ENCODE measurements around the gene ACSL6.

ACSL6 gene

DNA sequence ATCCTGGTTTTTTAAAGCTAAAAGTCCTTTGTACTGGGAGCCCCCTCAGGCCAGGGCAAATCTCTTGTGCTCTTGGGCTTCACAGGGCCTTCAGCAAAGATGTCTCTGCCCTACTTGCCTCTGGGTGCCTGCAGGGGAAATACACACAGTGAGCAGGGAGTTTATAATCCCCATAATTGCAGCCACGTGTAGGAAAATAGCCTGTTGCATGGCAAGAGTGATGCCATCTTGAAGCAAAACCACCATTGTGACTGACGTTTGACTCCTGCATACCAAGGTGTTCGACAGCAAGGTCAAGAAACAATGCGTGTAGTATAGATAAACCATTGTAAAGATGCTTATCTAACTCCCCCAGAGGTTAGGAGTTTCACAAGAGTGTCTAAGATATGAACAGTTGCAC lies 37.6 kb upstream of the ACSL6 start:
- no peak for DNase-seq (ENCODE audit: low spot score)

DNA sequence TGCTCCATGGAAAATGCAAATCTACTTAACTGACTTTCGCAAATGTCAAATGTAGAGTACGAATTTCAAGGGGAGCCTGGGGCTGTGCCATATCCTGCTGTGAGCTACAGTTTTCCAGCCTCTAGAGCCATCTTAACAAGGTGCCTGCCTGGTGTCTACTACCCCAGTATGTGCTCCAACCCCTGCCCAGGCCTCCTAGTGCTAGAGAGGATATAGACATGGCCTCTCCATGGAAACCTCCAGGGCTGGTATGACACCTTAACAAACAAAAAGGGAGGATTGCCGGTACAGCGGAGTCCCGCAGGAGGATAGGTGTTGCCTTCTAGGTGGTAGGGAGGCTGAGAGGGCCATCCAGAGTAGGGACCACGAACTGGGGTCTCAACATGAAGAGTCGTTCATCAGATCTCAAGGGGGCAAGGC lies 35.4 kb upstream of the ACSL6 start:
- DNase-seq (ENCODE audit: low spot score): no peak

DNA sequence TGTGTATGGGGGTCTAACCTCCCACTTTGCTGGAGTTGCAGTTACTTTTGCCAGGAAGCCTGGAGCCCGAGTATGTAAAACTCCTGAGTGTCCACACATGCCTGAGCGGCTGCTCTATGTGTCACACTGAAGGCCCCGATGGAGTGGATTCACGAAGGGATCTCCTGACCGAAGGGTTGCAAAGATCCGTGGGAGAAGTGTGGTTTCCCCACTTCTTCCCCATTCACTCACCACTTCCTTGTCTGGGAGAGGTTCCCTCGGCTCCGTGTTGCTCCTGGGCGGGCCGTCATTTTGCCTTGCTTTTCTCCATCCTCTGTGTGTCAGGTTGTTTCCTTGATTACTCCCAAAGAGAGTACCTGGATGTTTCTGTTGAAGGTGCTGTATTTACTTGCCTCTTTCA lies 32.7 kb upstream of the ACSL6 start:
- DNase-seq (ENCODE audit: low spot score): no peak

DNA sequence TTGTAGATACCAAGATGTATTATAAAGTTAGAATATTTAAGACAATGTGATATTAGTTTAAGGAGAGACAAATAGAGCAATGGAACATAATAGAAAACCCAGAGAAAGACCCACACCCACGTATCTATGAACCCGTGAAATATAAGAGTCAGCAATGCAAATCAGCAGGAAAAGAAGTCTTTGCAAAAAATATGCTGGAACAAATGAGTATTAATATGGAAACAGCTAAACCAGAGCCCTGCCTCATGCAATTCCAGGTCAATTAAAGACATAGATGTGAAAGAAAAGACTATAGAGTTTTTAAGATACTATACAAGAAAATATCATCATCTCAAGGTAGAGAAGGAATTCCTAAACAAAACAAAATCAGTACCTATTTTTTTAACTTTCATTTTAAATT lies 25.9 kb upstream of the ACSL6 start:
- no peak for DNase-seq (ENCODE audit: low spot score)

DNA sequence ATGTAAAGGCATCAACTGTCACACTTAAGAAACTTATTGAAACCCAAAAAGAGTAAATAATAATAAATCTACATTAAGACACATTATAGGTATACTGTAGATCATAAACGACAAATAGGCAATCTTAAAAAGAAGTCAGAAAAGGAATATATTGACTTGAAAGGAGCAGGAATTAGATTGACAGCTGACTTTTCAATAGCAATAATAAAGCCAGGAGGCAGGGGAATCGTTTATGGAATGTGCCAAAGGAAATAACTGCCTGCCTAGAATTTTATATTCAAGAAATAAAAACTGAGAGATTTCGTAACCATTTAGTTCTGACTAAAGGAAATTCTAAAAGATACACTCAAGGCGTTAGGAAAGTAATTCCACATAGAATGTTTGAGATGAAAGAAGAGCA lies 21.7 kb upstream of the ACSL6 start:
- no peak for DNase-seq (ENCODE audit: low spot score)

DNA sequence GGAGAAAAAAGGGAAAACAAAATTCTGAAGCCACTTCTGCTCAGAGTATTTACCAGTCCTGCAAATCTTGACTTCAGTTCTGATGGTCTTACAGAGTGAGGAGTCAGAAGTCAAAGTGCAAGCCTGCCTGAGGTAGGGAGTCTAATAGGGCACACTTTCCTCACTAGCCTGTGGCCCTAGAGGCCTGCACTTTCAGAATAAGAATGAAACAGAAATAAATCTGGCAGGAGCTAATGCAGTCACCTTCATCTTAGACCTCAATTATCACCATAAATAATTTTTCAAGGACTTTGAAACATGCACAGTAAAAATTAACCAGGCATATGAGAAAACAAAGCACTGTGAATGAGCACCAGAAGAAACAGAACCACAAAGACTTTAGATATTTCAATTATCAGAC lies 20.7 kb upstream of the ACSL6 start:
- no peak for DNase-seq (ENCODE audit: low spot score)

DNA sequence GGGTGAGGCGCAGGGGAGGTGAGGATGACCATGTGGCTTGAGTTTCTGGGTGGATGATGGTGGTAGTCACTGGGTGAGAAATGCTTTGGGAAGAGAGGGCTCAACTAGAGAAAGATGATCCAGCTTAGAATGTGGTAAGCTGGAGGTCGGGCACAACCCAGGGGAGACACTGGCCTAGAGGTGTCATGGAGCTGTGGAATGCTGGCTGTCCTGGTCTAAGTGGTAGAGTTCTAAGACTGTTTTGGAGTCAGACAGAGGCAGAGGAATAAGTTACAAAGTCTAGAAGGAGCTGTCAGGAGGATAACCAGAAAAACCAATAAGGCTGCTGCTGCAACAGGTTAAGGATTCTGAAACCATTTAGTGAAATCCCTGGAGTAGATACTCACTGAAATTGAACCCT lies 19.2 kb upstream of the ACSL6 start:
- DNase-seq (ENCODE audit: low spot score): no peak

DNA sequence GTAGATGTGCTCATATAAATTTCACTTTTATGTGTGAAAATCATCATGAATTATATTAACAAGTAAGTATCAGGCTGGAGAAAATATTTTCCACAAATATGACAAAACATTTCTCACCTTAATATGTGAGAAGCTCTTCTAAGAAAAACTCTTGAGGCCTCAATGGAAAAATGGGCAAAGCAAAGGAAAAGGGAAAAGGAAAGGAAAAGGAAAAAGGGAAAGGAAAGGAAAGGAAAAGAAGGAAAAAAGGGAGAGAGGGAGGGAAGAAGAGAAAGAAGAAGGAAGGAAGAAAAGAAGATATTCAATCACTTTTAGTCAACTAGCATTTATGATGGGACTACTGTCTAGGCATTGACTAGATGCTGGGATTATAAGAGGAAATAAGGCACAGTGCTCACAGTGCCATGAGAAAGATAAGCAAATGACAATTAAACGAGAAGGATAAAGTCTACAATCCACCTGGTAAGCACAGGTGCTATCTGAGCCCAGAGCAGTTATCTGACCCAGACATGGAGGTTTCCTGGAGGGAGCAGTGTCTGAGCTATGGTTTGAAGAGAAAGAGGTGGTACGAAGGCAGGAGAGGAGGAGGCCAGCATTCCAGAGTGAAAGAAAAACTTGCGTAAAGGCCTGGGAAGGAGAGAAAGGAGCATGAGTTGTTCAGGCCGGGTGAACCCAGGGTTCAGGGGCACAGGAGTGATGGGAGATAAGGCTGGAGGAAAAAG lies 18.3 kb upstream of the ACSL6 start:
- DNase-seq (ENCODE audit: low spot score): no peak

DNA sequence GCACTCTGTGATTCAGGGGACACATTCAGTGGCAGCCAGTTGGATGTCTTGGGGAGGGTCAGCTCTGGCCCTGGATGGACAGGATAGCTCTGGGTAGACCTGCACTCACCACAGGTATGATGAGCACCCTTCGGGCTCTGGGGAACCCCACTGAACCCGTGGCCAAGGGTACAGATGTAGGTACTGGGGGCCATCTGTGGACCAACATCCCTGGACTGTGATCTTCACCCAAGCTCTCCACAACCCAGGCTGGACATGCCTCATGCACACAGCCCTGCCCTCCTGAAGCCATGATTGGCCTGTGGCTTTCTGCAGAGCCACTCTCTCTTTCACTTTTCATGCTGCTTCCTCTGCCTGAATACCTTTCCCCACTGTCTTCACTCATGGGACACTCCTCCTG lies 15.6 kb upstream of the ACSL6 start:
- no peak for DNase-seq (ENCODE audit: low spot score)

DNA sequence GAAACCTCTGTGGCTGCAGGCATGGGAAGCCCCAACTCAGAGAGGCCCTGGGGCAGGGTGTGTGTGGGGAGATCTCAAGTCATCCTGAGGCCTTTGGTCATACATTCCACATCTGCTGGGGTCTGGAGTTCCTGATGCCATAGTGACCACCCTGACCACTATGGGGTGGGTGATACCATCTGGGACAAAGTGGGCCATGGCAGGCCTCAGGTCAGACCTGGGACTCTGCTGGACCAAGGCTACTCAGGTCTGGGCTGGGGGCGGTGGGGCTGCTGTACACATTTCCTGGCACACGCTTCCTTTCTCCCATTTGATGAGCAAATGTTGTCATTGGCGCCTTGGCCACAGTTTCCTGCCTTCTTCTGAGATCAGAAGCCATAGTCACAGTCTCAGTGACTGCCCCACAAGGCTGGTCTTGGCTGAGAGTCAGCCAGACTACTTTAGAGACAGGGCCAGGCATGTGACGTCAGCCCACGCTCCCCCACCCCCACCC lies 15.1 kb upstream of the ACSL6 start:
- no peak for DNase-seq (ENCODE audit: low spot score)

DNA sequence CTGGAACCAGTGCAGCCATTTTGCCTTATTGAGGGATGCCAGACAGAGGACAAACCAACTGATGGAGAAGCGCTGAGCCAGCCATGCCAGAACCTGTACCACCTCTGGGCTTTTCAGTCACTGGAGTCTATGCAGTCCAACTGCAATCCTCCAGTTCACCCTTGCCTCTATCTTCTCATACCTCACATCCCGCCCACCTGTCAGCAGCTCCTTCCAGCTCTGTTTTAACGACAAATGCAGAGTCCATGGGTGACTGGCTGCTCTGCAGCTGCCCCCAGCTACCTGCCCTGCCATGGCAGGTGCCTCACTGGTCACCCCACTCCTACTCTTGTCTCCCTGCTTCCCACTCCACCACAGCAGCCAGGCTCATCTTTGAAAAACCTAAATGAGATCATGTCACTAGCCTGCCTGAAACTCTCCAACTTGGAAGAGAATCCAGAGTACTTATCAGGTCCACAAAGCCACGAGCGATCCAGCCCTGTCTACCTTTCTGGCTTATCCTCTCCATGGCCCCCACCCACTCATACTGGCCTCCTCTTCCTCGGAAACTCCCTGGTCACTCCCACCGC lies 14.0 kb upstream of the ACSL6 start:
- no peak for DNase-seq (ENCODE audit: low spot score)

DNA sequence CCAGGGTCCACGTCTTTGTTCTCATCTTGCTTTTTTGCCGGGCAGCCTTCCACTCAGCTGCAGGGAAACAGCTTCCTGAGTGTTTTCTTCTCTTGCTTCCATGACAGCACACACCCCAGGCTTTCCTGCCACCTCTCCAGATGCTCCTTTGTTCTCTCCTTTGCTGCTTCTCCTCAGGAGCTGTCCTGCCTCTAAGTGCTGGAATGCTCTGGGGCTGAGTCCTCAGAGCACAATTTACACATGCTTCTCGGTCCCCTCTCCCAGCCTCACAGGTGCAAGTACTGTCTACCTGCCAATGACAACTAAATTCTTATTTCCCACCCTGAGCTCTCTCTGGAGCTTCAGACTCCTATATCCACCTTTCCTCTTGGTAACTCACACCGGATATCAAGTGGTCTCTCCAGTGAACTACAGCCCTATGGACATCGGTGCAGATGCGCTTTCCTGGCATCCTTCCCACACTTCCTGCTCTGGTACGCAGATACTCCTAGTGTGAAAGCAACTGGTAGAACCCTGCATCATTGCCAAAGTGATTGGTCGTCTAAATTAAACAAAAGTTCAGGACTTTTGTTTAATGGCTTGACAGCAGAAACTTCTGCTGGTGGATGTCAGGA lies 13.4 kb upstream of the ACSL6 start:
- DNase-seq (ENCODE audit: low spot score): no peak

DNA sequence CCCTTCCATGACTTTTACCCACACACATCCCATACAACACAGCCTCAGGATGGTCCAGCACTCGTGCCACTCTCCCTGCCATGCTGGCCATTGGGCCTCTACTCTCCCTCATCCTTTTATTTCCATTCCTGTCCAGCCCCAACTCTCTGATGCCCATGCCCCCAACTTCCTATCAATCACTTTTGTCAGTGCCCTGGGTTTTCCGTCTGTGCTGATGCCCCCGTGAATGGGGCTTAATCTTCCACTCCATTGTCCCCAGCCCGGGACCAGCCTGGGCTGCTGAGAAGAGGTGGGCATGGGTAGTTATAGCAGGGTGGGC lies 12.6 kb upstream of the ACSL6 start:
- no peak for DNase-seq (ENCODE audit: low spot score)

DNA sequence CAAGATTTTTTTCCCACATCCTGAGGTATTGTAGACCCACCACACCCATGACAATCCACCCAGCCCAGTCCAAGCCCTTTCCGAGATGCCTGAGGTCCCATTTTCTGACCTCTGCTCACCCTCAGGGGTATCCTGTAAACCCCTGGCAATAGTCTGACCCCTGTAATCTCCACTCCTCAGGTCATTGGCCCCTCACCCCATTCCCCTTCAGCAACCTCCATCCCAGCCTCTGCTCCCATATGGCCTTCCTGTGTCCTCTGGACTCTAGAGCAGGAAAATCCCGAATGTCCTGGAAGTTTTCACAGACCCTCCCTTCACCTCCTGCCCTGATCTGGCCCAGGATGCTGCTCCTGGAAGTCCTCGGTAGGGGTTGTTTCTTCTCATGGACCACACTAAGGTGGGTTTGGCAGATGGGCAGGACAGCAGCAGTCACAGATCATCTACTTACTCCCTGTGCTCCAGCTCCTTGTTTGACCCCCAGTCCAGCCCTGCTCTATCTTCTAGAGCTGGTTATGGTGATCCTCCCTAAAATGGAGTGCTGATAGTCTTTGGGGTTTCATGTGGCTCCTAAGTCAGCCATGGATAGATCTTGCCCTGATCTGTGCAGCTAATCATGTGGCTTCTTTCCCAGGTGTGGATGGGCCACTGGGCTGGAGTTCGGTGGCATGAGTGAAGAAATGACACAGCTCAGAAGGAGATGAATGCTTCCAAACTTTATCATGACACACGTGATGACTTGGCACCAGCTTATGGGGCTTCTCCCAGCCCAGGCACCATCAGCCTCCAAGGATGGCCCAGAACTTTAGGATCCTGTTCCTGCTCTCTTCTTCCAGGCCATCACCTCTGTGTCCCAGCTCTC lies 12.0 kb upstream of the ACSL6 start:
- DNase-seq (ENCODE audit: low spot score): no peak

DNA sequence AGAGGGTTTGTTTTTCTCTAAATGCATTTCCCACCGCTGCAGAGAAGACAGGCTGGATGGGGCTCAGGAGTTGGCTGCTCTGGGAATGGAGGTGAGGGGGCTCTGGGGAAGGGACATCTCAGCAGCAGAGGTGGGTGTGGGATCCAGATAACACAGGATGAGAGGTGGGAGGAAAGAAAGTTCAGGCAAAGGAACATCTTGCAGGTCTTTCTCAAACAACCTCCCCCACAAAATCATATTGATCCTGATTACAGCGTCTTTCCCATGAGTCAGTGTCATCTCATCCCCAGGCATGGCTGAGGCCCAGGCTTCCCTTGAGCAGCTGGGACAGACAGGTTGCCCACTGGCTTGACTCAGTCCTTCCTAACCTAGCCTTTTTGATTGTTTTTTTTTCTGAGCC lies 11.3 kb upstream of the ACSL6 start:
- no peak for DNase-seq (ENCODE audit: low spot score)

DNA sequence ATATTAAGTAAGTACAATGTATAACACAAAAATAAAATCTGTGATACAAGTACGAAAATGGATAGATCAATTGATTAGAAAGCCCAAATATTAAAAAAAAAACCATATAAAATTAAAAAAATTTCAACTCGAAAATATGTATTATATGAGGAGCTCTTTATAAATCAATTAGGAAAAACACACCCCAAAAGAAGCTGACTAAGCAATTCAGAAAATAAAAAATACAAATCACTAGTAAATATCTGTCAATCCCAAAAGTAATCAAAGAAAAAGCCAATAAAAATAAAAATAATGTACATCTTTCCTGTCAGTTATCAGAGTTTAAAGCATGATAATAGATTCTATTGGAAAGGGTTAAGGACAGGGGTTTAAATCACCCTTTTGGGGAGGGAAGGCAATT lies 10.2 kb upstream of the ACSL6 start:
- DNase-seq (ENCODE audit: low spot score): no peak

DNA sequence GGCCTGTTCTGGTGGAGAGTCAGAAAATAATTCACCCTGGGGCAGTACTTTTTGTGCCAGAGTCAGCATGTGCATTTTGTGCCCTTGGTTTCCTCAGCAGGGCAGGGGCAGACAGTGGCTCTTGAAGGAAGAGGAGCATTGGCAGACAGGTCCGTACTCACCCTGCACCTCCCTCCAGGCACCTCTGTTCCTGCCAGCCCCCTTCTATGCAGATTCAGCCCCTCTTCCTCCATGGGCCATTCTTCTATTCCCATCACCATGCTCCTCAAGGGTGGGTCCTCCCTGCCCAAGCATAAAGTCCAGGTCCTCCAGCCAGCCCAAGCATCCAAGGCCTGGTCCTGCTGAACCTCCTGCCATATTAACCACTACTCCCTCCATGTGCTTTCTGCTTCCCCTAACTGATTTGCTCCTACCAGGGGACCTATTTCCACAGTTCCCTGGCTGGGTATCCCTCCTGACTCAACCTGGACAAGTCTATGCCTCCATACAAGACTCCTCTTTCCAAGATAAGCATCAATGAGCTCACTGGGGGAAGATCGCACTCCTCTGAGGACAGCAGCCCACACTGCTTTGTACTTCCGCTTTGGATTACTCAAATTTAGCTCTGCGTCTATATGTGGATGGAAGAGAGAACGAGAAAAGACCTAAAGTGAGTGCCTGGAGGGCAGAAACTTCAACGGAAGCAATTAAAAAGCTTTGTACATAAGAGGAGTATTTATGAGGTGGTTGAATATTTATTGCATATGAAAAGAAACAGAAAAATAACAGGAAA lies 9.3 kb upstream of the ACSL6 start:
- DNase-seq (ENCODE audit: low spot score): no peak

DNA sequence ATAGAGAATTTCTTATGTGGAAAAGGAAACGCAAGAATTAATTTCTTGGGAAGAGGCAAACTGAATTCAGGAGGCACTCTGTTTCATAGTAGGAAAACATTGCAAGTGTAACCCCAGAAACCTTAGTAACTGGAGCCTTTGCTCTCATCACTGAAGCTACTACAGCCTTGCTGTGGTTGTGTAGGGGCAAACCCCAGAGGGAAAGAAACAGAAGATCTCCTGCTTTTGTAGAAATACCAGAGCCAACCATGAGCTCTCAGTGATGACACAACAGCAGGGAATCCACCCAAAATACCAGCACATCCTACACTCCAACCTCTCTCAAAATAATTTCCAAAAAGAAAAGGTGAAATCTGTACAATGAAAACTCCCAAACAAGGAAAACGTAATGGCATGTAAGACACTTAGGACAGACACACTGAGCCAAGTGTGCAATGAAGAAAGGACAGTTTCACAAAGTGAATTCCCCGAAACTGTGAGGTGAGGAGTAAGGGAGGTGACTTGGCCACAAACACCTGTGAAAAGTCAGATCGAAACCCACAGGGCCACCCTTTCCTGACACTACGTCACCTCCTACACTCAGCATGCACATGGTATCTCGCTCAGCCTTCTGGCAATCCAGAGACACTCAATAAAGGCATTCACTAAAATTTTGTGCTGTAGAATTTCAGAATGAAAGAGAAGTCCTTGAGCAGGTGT lies 8.5 kb upstream of the ACSL6 start:
- DNase-seq (ENCODE audit: low spot score): no peak

DNA sequence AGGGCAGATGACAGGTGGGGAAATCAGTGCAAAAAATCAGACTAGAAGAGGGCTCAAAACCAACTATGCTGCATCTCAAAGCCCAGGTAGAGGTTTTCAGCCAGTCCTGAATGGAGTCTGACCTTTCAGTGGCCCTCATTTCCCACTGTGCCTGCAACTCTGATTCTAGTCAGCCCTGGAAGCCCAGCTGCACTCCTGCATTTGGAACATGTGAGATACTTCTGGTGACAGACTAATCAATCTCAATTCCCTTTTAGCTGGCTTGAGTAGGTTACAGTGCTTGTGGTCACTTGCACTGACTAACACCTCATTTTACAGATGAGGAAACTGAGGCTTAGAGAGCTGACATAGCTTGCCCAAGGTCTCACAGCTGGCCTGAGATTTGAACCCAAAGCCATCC lies 7.9 kb upstream of the ACSL6 start:
- DNase-seq (ENCODE audit: low spot score): no peak

DNA sequence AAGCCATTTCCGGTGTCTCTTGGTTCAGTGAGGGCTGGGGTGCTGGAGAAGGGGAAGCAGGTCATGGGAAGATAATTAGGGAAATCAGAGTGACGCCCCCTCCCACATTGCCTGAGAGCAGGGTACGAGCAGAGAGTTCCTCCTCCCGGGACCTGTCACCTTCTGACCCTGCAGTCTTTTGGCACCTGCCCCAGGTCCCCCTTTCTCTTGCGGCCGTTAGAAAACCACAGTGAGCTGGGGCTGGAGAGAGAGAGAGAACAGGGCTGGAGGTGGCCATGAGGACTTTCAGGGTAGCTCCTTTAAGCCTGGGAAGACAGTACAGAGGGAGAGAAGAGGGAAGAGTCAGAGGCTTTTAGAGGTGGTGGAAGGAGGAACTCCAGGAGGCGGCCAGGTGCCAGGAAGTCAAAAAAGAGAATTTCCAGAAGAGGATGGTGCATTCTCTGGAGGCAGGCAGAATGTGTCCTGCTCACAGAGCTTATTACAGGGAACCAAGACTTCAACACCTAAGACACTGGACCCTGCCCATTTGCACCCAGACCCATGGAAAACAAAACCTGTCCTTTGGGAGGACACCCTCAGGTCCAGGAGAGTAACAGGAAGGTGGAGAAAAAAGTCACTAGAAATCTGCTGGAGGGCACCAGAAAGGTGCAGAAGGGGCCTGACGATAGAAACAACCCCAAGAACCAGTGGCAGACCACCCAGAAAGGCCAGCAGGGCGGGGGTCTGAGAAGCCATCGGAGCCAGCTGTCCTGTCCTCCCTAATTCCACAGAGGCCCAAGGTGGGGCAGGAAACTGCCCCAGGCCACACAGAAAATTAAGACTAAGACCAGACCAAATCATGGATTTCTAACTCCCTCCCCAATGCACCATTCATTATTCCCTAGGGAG lies 6.5 kb upstream of the ACSL6 start:
- DNase-seq (ENCODE audit: low spot score): no peak

Measured in cerebellar cortex (tissue), 1 donor.